ENCODE measurements around the gene ACTA1. TPM values are rescaled to one million over a fixed set of nuclear protein-coding genes. Genes with fewer than 3 reads are reported as not detected.
"Not testable (repeated sequence)": the region's sequence is repeated elsewhere in the genome, so short reads cannot be mapped to it uniquely, and the experiment has no call there.

ACTA1 gene
- total RNA-seq = under 1 TPM in 1 of 5 donors, not detected in 4; 0.32 TPM
- 3.7 TPM for total RNA-seq (2013)
- total RNA-seq = 0 to 0.40 (median 0.09) reads per million in 29 experiments

GRCh38 chr1:229434005-229434640 lies at the start of gene ACTA1:
Gene ACTA1 (minus strand): TSS chr1:229434094. CDS start chr1:229433115, 979 bp downstream.
- Histone ChIP-seq H3K27ac (ENCODE audit: low read length) (no peak within 1 kb of the TSS), H3K36me3 (ENCODE audit: control insufficient read depth in 2 of 2, extremely low read depth in 1 of 2, insufficient read depth in 1 of 2, low read length in 1 of 2) (no peaks in the 10 kb centered on the region), H3K4me1 (ENCODE audit: control insufficient read depth in 1 of 2, extremely low read depth in 1 of 2, insufficient read depth in 2 of 2, low read length in 2 of 2) (peaks cover 10 to 37% of the 10 kb centered on the region in 2 experiments), H3K27me3 (replicated peaks in 1 of 2; ENCODE audit: control insufficient read depth in 2 of 2, extremely low read depth in 1 of 2, insufficient read depth in 2 of 2, low read length in 1 of 2) (peaks cover 19 to 59% of the 10 kb centered on the region in 2 experiments), H3K9me3 (no peaks in the 10 kb centered on the region), H3K4me3 (ENCODE audit: control insufficient read depth in 1 of 2, extremely low read depth in 1 of 2, low read length in 1 of 2) (no peak within 1 kb of the TSS)
- DNase-seq = no peak
- Mint-ChIP-seq H3K27me3 (peaks cover 32 to 64% of the 10 kb centered on the region in 2 donors), H3K4me1 (peaks cover 12 to 31% (median 22%) of the 10 kb centered on the region in 3 donors), H3K9me3 (no peaks in the 10 kb centered on the region), H3K4me3 (peak within 1 kb of the TSS in 2 of 3 donors; percentile 4 to 79), H3K27ac (no peak within 1 kb of the TSS), H3K36me3 (peaks cover 7% of the 10 kb centered on the region)
- 6% methylated on average over 26 of the region's 51 CpGs for WGBS (ENCODE audit: insufficient coverage)
- ChIA-PET CTCF (no interaction called here), POLR2A (no interaction called here)
- no peak for ATAC-seq (replicated peaks in 1 of 4)

DNA sequence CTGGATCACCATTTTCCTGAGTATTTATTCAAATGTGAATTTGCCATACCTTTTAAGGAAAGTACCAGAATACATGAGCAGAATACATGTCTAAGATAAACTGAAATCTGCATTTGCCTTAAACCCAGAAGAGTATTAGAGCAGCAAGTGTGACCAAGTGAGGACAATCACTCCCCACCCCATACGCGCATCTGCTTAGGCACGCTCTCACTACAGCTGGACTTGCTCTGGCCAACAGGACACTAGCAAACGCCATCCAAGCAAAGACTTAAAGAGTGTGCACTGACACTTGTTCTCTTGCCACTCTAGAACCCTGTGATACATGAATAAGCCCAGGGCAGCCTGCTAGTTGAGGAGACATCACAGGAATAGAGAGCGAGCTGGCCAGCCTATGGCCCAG lies 48.6 kb upstream of the ACTA1 start:
- H3K4me1 ChIP-seq (ENCODE audit: control insufficient read depth in 1 of 2, extremely low read depth in 1 of 2, insufficient read depth in 2 of 2, low read length in 2 of 2) = no peaks in the 10 kb centered on the region
- POLR2A ChIA-PET = interaction anchor here in 1 of 2 donors (0.6 kb wide), 1 partner anchor 816 kb away, joined by 4 read pairs; no protein-coding TSS in a partner anchor
- no peak overlapping the region for H3K4me3 ChIP-seq (ENCODE audit: control insufficient read depth in 1 of 2, extremely low read depth in 1 of 2, low read length in 1 of 2)
- H3K27ac Mint-ChIP-seq = no peak overlapping the region
- ATAC-seq (replicated peaks in 1 of 4) (no peak), DNase-seq (no peak)
- H3K36me3 ChIP-seq (ENCODE audit: control insufficient read depth in 2 of 2, extremely low read depth in 1 of 2, insufficient read depth in 1 of 2, low read length in 1 of 2) = peaks cover 0 to 68% of the 10 kb centered on the region in 2 donors
- peaks cover 5 to 17% (median 16%) of the 10 kb centered on the region in 3 donors for H3K4me1 Mint-ChIP-seq
- 98% methylated on average over 5 of the region's 5 CpGs for WGBS (ENCODE audit: insufficient coverage)
- H3K4me3 Mint-ChIP-seq = no peak overlapping the region
- no peaks in the 10 kb centered on the region for H3K27me3 Mint-ChIP-seq
- H3K9me3 Mint-ChIP-seq = no peaks in the 10 kb centered on the region
- peaks cover 59% of the 10 kb centered on the region for H3K36me3 Mint-ChIP-seq
- H3K9me3 ChIP-seq = no peaks in the 10 kb centered on the region
- H3K27ac ChIP-seq (ENCODE audit: low read length) = no peak overlapping the region
- CTCF ChIA-PET = interaction anchor here (0.5 to 3.0 kb wide), 13 partner anchors 20 to 1498 kb away, joined by 3 to 52 read pairs (median 3); no protein-coding TSS in a partner anchor
- no peaks in the 10 kb centered on the region for H3K27me3 ChIP-seq (replicated peaks in 1 of 2; ENCODE audit: control insufficient read depth in 2 of 2, extremely low read depth in 1 of 2, insufficient read depth in 2 of 2, low read length in 1 of 2)

DNA sequence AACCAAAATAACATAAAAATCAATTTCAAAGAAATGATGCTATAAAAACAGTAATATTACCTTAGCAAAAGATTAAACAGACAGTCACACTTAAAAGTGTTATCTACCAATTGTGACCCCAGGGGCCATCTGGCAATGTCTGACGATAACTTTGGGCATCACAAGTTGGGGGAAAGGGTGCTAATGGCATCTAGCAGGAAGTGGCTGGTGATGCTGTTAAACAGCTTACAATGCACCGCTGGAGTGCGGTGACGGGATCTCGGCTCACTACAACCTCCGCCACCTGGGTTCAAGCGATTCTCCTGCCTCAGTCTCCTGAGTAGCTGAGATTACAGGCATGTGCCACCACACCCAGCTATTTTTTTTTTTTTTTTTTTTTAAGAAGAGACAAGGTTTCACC lies 46.6 kb upstream of the ACTA1 start:
- Histone ChIP-seq H3K9me3 (no peaks in the 10 kb centered on the region), H3K27me3 (replicated peaks in 1 of 2; ENCODE audit: control insufficient read depth in 2 of 2, extremely low read depth in 1 of 2, insufficient read depth in 2 of 2, low read length in 1 of 2) (no peaks in the 10 kb centered on the region), H3K4me1 (ENCODE audit: control insufficient read depth in 1 of 2, extremely low read depth in 1 of 2, insufficient read depth in 2 of 2, low read length in 2 of 2) (no peaks in the 10 kb centered on the region), H3K4me3 (ENCODE audit: control insufficient read depth in 1 of 2, extremely low read depth in 1 of 2, low read length in 1 of 2) (no peak overlapping the region), H3K36me3 (ENCODE audit: control insufficient read depth in 2 of 2, extremely low read depth in 1 of 2, insufficient read depth in 1 of 2, low read length in 1 of 2) (peaks cover 2 to 62% of the 10 kb centered on the region in 2 donors), H3K27ac (ENCODE audit: low read length) (no peak overlapping the region)
- 98% methylated on average over 6 of the region's 7 CpGs for WGBS (ENCODE audit: insufficient coverage)
- H3K36me3 Mint-ChIP-seq = peaks cover 51% of the 10 kb centered on the region
- no peak overlapping the region for H3K27ac Mint-ChIP-seq
- ATAC-seq (replicated peaks in 1 of 4) (no peak), DNase-seq (peak in 2 of 35 experiments; percentile 1 to 7)
- H3K9me3 Mint-ChIP-seq = no peaks in the 10 kb centered on the region
- peaks cover 5 to 17% (median 16%) of the 10 kb centered on the region in 3 donors for H3K4me1 Mint-ChIP-seq
- H3K4me3 Mint-ChIP-seq = no peak overlapping the region
- ChIA-PET CTCF (interaction anchor here (0.6 to 3.0 kb wide), 9 partner anchors 18 to 812 kb away, joined by 3 to 22 read pairs (median 5); no protein-coding TSS in a partner anchor), POLR2A (interaction anchor here (0.6 kb wide), 3 partner anchors 21 to 198 kb away, joined by 3 to 4 read pairs (median 4); no protein-coding TSS in a partner anchor)
- no peaks in the 10 kb centered on the region for H3K27me3 Mint-ChIP-seq

- H3K4me1 ChIP-seq (ENCODE audit: control insufficient read depth in 1 of 2, extremely low read depth in 1 of 2, insufficient read depth in 2 of 2, low read length in 2 of 2) = no peaks in the 10 kb centered on the region
- ATAC-seq (replicated peaks in 1 of 4) (no peak), DNase-seq (no peak)
- CTCF ChIA-PET = interaction anchor here (0.6 to 3.0 kb wide), 9 partner anchors 217 to 811 kb away, joined by 3 to 22 read pairs (median 4); no protein-coding TSS in a partner anchor
- Mint-ChIP-seq H3K9me3 (no peaks in the 10 kb centered on the region), H3K36me3 (peaks cover 50% of the 10 kb centered on the region), H3K27me3 (no peaks in the 10 kb centered on the region), H3K27ac (no peak overlapping the region), H3K4me1 (peaks cover 5 to 17% (median 16%) of the 10 kb centered on the region in 3 donors), H3K4me3 (no peak overlapping the region)
- WGBS (ENCODE audit: insufficient coverage) = 78% methylated on average over 3 of the region's 10 CpGs
- no peak overlapping the region for H3K4me3 ChIP-seq (ENCODE audit: control insufficient read depth in 1 of 2, extremely low read depth in 1 of 2, low read length in 1 of 2)
- H3K27me3 ChIP-seq (replicated peaks in 1 of 2; ENCODE audit: control insufficient read depth in 2 of 2, extremely low read depth in 1 of 2, insufficient read depth in 2 of 2, low read length in 1 of 2) = no peaks in the 10 kb centered on the region
- peaks cover 2 to 64% of the 10 kb centered on the region in 2 donors for H3K36me3 ChIP-seq (ENCODE audit: control insufficient read depth in 2 of 2, extremely low read depth in 1 of 2, insufficient read depth in 1 of 2, low read length in 1 of 2)
- no peak overlapping the region for H3K27ac ChIP-seq (ENCODE audit: low read length)
- POLR2A ChIA-PET = interaction anchor here (0.6 kb wide), 4 partner anchors 22 to 221 kb away, joined by 3 to 6 read pairs (median 4); no protein-coding TSS in a partner anchor
- no peaks in the 10 kb centered on the region for H3K9me3 ChIP-seq
These were observed 45.9 kb upstream of the ACTA1 start for GRCh38 chr1:229479660-229480399.

DNA sequence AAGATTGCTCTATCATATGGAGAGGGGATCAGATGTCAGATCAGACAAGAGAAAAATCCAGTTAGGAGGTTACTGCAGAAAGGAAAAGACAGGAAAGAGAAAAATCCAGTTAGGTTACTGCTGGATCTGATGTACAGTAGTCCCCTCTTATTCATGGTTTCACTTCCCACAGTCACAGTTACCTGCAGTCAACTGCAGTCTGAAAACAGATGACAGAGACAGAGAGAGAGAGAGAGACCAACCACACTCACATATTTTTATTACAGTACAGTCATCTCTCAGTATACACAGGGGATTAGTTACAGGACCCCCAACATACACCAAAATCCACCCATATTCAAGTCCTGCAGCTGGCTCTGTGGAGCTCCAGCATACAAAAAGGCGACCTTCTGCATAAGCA lies 45.0 kb upstream of the ACTA1 start:
- Histone ChIP-seq H3K9me3 (no peaks in the 10 kb centered on the region), H3K4me3 (ENCODE audit: control insufficient read depth in 1 of 2, extremely low read depth in 1 of 2, low read length in 1 of 2) (no peak overlapping the region), H3K27me3 (replicated peaks in 1 of 2; ENCODE audit: control insufficient read depth in 2 of 2, extremely low read depth in 1 of 2, insufficient read depth in 2 of 2, low read length in 1 of 2) (no peaks in the 10 kb centered on the region), H3K27ac (ENCODE audit: low read length) (no peak overlapping the region), H3K4me1 (ENCODE audit: control insufficient read depth in 1 of 2, extremely low read depth in 1 of 2, insufficient read depth in 2 of 2, low read length in 2 of 2) (no peaks in the 10 kb centered on the region), H3K36me3 (ENCODE audit: control insufficient read depth in 2 of 2, extremely low read depth in 1 of 2, insufficient read depth in 1 of 2, low read length in 1 of 2) (peaks cover 2 to 68% of the 10 kb centered on the region in 2 donors)
- ChIA-PET CTCF (interaction anchor here in 1 of 2 donors (1.0 kb wide), 1 partner anchor 222 kb away, joined by 3 read pairs; no protein-coding TSS in a partner anchor), POLR2A (no interaction called here)
- no peaks in the 10 kb centered on the region for H3K9me3 Mint-ChIP-seq
- no peaks in the 10 kb centered on the region for H3K27me3 Mint-ChIP-seq
- ATAC-seq (replicated peaks in 1 of 4) (no peak), DNase-seq (no peak)
- peaks cover 56% of the 10 kb centered on the region for H3K36me3 Mint-ChIP-seq
- H3K4me3 Mint-ChIP-seq = no peak overlapping the region
- no peak overlapping the region for H3K27ac Mint-ChIP-seq
- H3K4me1 Mint-ChIP-seq = peaks cover 5 to 17% (median 16%) of the 10 kb centered on the region in 3 donors
- WGBS (ENCODE audit: insufficient coverage) = 100% methylated on average over 1 of the region's 1 CpG

GRCh38 chr1:229475859-229476258 lies 42.0 kb upstream of the ACTA1 start:
- H3K4me1 ChIP-seq (ENCODE audit: control insufficient read depth in 1 of 2, extremely low read depth in 1 of 2, insufficient read depth in 2 of 2, low read length in 2 of 2); H3K27ac ChIP-seq (ENCODE audit: low read length); H3K27me3 ChIP-seq (replicated peaks in 1 of 2; ENCODE audit: control insufficient read depth in 2 of 2, extremely low read depth in 1 of 2, insufficient read depth in 2 of 2, low read length in 1 of 2); H3K4me3 Mint-ChIP-seq; H3K4me3 ChIP-seq (ENCODE audit: control insufficient read depth in 1 of 2, extremely low read depth in 1 of 2, low read length in 1 of 2); ATAC-seq (replicated peaks in 1 of 4); CTCF ChIA-PET; H3K9me3 Mint-ChIP-seq; DNase-seq; H3K27me3 Mint-ChIP-seq; H3K9me3 ChIP-seq; H3K27ac Mint-ChIP-seq: not testable (repeated sequence)
- peaks cover 55% of the 10 kb centered on the region for H3K36me3 Mint-ChIP-seq
- peaks cover 0 to 13% (median 8%) of the 10 kb centered on the region in 3 donors for H3K4me1 Mint-ChIP-seq
- WGBS (ENCODE audit: insufficient coverage) = 100% methylated on average over 4 of the region's 13 CpGs
- POLR2A ChIA-PET = interaction anchor here (0.6 to 0.7 kb wide), 2 partner anchors 23 to 751 kb away, joined by 4 read pairs; no protein-coding TSS in a partner anchor
- H3K36me3 ChIP-seq (ENCODE audit: control insufficient read depth in 2 of 2, extremely low read depth in 1 of 2, insufficient read depth in 1 of 2, low read length in 1 of 2) = peaks cover 14 to 70% of the 10 kb centered on the region in 2 donors
